ENCODE measurements around the gene LCE2C.
"Not testable (repeated sequence)": the region's sequence is repeated elsewhere in the genome, so short reads cannot be mapped to it uniquely, and the experiment has no call there.

DNA sequence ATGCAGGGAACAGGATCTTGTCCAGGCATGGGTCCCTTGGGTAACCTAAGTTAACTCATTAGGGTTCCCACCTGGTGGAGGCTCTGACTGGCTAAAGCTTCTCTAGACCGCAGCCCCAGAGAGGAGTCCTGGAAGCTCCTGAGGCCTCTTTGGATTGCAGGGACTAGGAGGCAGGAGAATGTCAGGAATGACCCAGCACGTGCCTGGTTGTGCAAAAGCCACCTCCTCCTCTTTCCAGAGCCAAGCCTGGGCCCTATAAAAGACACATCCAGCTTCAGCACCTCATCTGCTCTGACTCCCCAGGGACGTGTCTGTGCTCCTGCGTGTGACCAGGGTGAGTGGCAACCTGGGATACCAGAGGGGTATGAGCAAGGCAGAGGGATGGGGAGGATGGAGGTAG lies 10.7 kb downstream of the LCE2C start, which contains the start of gene LCE2B:
- not testable (repeated sequence) for TF ChIP-seq POLR2A (IDR thresholded peaks at IDR 0.05)
- TF ChIP-seq, protein P1, sequence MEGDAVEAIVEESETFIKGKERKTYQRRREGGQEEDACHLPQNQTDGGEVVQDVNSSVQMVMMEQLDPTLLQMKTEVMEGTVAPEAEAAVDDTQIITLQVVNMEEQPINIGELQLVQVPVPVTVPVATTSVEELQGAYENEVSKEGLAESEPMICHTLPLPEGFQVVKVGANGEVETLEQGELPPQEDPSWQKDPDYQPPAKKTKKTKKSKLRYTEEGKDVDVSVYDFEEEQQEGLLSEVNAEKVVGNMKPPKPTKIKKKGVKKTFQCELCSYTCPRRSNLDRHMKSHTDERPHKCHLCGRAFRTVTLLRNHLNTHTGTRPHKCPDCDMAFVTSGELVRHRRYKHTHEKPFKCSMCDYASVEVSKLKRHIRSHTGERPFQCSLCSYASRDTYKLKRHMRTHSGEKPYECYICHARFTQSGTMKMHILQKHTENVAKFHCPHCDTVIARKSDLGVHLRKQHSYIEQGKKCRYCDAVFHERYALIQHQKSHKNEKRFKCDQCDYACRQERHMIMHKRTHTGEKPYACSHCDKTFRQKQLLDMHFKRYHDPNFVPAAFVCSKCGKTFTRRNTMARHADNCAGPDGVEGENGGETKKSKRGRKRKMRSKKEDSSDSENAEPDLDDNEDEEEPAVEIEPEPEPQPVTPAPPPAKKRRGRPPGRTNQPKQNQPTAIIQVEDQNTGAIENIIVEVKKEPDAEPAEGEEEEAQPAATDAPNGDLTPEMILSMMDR (IDR thresholded peaks at IDR 0.05) = not testable (repeated sequence)
